HG03139 (cell line): ENCODE data around the gene TKT.

ENCODE experiments used
- ATAC-seq: cut with Tn5 transposase; IDR thresholded peaks from one replicate; pipeline ENCODE4 v1.9.1; 2021; ENCODE audit not compliant: unreplicated experiment

The TKT gene

DNA sequence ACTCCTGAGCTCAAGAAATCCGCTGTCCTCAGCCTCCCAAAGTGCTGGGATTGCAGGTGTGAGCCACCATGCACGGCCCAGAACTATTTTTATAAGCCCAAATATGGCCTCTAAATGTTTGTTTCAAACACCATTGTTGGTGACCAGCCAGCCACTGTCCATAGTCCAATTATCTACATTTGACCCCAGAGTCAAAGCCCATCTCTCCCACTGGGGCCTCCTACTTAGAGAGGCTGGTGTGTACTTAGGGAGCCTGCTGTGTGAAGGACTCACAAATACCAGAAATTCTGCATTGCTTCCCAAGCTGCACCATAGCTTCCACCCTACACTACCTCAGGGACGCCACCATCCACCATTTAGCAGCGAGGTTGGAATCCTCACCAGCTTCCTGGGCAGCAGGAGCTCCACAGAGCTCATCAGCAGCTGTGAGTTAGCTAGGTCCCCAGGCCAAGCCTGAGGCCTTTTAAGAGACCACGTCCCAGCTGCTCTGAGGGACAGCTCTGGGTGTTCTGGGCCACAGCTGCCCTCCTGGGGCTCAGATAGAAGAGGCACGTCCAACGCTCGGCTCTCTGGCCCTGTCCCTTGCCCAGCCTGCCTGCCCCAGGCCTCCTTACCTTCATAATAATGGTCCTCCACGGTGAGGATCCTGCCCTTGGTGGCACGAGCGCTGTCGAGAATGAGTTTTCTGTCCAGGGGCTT lies 29.5 kb downstream of the TKT start:
- ATAC-seq: no peak

DNA sequence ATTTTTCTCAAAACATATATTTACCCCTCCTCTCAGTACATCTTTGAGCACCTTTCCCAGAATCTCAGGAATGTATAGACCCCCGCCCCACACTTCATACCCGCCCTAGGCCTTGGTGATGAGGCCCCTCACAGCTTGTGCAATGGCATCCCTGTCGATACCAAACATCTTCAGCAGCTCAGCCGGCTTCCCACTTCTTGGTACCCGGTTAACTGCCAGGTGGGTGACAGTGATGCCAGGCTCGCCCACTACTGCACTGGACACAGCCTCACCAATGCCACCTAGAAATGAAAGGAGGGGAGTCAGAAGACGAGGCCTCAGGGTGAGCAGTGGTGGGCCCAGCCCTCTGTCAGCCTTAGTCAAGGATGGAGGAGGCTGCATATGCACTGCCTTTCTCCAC lies 30.2 kb downstream of the TKT start:
- no peak for ATAC-seq

- ATAC-seq: no peak
These were observed 30.6 kb downstream of the TKT start for GRCh38 chr3:53225181-53225580.

- ATAC-seq: no peak
These were observed 31.3 kb downstream of the TKT start for GRCh38 chr3:53224536-53224935.

DNA sequence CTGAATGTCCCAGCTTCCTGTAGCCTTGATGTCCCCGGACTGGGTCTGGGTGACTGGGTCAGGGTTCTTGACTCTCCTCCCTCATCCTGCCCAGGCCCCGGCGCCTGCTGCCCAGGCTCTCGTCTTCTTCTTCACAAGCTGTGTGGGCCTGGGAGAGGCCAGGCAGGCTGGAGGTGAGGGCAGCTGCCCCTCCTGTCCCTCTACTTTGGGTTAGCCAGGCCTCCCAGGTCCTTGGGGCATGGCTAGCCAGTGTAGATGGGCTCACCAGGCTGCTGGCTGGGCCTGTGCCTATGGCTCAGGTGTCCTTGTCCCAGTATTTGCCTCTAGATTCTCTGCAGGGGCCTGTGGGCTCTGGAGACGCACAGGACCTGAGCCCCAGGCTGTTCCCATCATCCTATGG lies 31.8 kb downstream of the TKT start:
- no peak for ATAC-seq

GRCh38 chr3:53223541-53223966 lies 32.3 kb downstream of the TKT start:
- ATAC-seq: no peak

GRCh38 chr3:53223025-53223424 lies 32.8 kb downstream of the TKT start:
- ATAC-seq: no peak

- no peak for ATAC-seq
These were observed 33.5 kb downstream of the TKT start for GRCh38 chr3:53222183-53222901.

GRCh38 chr3:53221827-53222182 lies 34.0 kb downstream of the TKT start:
- no peak for ATAC-seq

DNA sequence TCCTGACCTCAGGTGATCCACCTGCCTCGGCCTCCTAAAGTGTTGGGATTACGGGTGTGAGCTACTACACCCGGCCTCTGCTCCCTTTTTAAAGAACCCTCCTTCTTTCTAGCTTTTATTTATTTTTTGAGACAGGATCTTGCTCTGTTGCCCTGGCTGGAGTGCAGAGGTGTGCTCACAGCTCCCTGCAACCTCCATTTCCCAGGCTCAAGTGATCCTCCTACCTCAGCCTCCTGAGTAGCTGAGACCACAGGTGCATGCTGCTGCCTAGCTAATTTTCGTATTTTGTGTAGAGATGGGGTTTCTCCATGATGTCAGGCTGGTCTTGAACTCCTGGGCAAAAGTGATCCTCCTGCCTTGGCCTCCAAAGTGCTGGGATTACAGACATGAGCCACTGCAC lies 34.5 kb downstream of the TKT start:
- no peak for ATAC-seq

DNA sequence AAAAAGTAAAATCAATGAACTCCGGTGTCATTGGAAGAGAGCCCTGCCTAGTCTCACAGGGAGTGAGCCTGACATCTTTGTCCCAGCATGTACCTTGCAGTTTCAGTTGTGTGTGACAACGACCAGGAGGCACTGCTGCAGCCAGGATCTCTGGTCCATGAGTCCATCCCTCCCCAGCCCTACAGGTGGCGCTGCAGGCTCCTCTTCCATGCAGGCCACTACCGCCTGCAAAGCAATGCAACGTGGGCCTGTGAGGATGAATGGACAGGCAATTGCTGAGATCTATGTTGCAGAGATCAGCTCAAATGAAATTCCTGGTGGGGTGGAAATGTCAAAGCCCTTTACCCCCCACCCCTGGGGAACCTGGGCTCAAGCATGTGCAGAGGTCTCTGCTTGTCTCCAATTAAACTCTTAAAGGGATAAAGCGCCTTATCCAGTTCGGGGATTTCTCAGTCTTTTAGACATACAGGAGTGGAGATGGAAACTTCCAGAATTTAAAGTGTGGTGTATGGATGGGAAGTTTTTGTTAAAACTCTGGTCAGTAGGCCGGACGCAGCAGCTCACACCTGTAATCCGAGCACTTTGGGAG lies 35.8 kb downstream of the TKT start:
- no peak for ATAC-seq

DNA sequence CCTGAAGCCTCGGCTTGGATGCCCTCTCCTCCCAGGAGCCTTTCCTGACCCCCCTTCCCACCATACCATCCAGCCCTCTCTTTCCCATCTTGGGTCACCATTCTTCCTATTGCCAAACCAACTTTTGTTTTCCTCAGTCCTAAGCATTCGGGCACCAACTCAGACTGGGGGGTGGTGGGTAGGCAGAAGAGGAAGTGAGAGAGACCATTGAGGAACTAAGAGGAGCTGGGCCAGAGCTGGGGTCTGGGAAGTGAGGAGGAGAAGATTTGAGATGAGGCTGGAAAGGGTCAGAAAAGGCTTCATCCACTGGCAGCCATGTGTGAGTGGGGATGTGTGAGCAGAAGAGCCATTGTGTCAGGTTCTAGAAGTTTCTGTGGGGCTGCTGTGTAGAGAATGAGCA lies 37.7 kb downstream of the TKT start:
- ATAC-seq: no peak

- no peak for ATAC-seq
These were observed 38.6 kb downstream of the TKT start for GRCh38 chr3:53217175-53217574.

DNA sequence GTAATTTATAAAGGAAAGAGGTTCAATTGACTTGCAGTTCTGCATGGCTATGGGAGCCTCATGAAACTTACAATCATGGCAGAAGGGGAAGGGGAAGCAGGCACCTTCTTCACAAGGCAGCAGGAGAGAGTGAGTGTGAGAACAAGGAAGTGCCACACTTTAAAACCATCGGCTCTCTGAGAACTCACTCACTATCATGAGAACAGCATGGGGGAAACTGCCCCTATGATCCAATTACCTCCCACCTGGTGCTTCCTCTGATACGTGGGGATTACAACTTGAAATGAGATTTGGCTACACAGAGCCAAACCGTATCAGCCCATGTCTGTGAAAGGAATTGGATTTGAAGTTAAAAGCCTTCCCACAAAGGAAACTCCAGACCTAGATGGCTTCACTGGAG lies 39.1 kb downstream of the TKT start:
- no peak for ATAC-seq

DNA sequence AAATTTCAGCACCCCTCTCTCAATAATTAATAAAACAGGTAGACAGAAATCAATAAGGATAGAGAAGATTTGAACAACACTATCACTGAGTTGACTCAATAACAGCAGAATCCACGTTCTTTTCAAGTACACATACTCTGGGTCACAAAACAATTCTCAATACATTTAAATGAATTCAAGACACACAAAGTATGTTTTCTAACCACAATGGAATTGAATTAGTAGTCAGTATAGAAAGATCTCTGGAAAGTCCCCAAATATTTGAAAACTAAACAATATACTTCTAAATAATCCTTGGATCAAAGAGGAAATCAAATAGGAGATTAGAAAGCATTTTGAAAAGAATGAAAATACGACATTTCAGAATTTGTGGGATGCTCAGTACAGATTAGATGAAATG lies 40.0 kb downstream of the TKT start:
- ATAC-seq: no peak

DNA sequence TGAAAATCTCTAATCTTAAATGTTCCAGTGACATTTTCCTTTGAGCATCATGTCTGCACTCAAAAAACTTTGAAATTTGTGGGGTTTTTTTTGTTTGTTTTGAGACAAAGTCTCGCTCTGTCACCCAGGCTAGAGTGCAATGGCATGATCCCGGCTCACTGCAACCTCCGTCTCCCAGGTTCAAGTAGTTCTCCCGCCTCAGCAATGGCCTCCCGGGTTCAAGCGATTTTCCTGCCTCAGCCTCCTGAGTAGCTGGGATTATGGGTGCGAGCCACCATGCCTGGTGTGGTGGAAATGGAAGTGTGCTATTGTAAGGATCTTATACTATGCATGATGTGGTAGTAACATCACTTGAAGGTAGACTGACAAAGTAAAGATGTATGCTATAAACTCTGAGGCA lies 42.5 kb downstream of the TKT start:
- ATAC-seq: no peak

GRCh38 chr3:53211706-53212702 lies 43.8 kb downstream of the TKT start:
- no peak for ATAC-seq

- ATAC-seq: no peak
These were observed 53.3 kb downstream of the TKT start for GRCh38 chr3:53202331-53203015.

GRCh38 chr3:53200501-53201498 lies 55.0 kb downstream of the TKT start:
- no peak for ATAC-seq
